Heart left ventricle (tissue), 16 donors: ENCODE results near the gene DDOST. TPM values are rescaled to one million over a fixed set of nuclear protein-coding genes. Genes with fewer than 3 reads are reported as not detected.

Source experiments
- ATAC-seq, 4 donors: fragments of 200-7000 bp; cut with Tn5 transposase; one replicate each; pipeline ENCODE4 v1.9.1; 2020 to 2022; ENCODE audit warnings: moderate library complexity in 4 of 4, mild to moderate bottlenecking in 3 of 4, moderate number of reproducible peaks in 1 of 4
- DNase-seq, 5 donors: peaks; one replicate each; pipeline ENCODE4 v3.0.0-alpha.2; 2020
- H3K27ac ChIP-seq, 12 donors: fragments of 200-600 bp; sonication (generic) in 4 of 12; one replicate each; pipeline versions ENCODE4 v1.5.0 to v1.8.0; 2016 to 2022; ENCODE audit warnings: mild to moderate bottlenecking in 2 of 12
- H3K27me3 ChIP-seq, 9 donors: fragments of 200-600 bp; sonication (generic) in 2 of 9; one replicate each; pipeline versions ENCODE4 v1.5.1 to v1.8.0; 2016 to 2022; ENCODE audit warnings: mild to moderate bottlenecking in 3 of 9
- H3K36me3 ChIP-seq, 9 donors: fragments of 200-600 bp; sonication (generic) in 2 of 9; one replicate each; pipeline versions ENCODE4 v1.5.0 to v1.8.0; 2018 to 2022; ENCODE audit warnings: mild to moderate bottlenecking in 2 of 9
- H3K4me1 ChIP-seq, 12 donors: fragments of 200-600 bp; sonication (generic) in 4 of 12; one replicate each; pipeline versions ENCODE4 v1.5.0 to v1.8.0; 2016 to 2022; ENCODE audit warnings: mild to moderate bottlenecking in 3 of 12
- H3K4me3 ChIP-seq, 12 donors: fragments of 200-600 bp; sonication (generic) in 4 of 12; one replicate each; pipeline versions ENCODE4 v1.5.0 to v1.8.0; 2017 to 2022; ENCODE audit warnings: mild to moderate bottlenecking in 9 of 12, moderate library complexity in 4 of 12
- H3K9me3 ChIP-seq, 12 donors: fragments of 200-600 bp; sonication (generic) in 4 of 12; one replicate each; pipeline versions ENCODE4 v1.5.0 to v1.8.0; 2016 to 2022; ENCODE audit warnings: mild to moderate bottlenecking in 1 of 12
- CTCF ChIP-seq, 12 donors: fragments of 200-600 bp; sonication (generic) in 4 of 12; IDR thresholded peaks; one replicate each; pipeline versions ENCODE4 v1.5.0 to v1.8.0; 2018 to 2022; ENCODE audit warnings: antibody characterized with exemption in 12 of 12, mild to moderate bottlenecking in 5 of 12
- POLR2A ChIP-seq, 2 donors: fragments of 450-650 bp; IDR thresholded peaks; one replicate each; pipeline ENCODE4 v1.6.1; 2017; ENCODE audit warnings: antibody characterized with exemption in 2 of 2, mild to moderate bottlenecking in 2 of 2, moderate library complexity in 2 of 2
- WGBS, 4 donors: extraction: QIAGEN DNeasy Blood & Tissue Kit in 2 of 4; methylation state at CpG; one replicate each; pipeline versions ENCODE4 v1.1.5 to v1.1.7; 2013 to 2018; 5-methylcytosine and 5-hydroxymethylcytosine counted together
- intact Hi-C, 10 donors: fragments of 100-400 bp; cut with DNase I; formaldehyde crosslinking; loops; one replicate each; pipeline versions ENCODE4 v1.11.1 to v1.14.2; 2022
- polyA plus RNA-seq, 2 donors: library from polyadenylated mRNA; stranded (reverse); fragments of 200-250 nt; gene quantifications; one replicate each; pipeline ENCODE4 v1.2.3, GENCODE V29; 2013
- total RNA-seq, 9 donors: library from RNA; depleted of rRNA in 2 of 9; stranded (reverse); fragments of >200 nt in 2 of 9; fragmentation: NEBNext Ultra II Directional in 3 of 9; extraction: Animal tissue kit (Norgen Biotek cat#: 25700) in 3 of 9; gene quantifications; one replicate each; pipeline versions ENCODE4 v1.1.0 to v1.2.4, GENCODE V29; 2016 to 2023
- donor health status: ischemic (EF 13 %, LVEDD 7.1; RV severe dilation, severe dysfunction).
- donor health status: healthy with polysubstance abuse.
- donor health status: DM: no; HTN: yes; CAD: no.
- donor health status: DM: no; HTN: no; CAD: no.
- donor health status: ischemic (EF 25% LVEDD 6.9; RV normal size, moderate dysfunction).
- donor health status: ischemic (EF 25% LVEDD 5.7; RV mildly dilated, moderate dysfunction).
- donor health status: healthy.
- donor health status: DM: yes; HTN: yes; CAD: no.
- donor health status: ischemic (EF 35%, LVEDD 5.7; RV mildly dilated, moderate dysfunction).
- donor health status: nonischemic (EF 11% LVEDD 7.7; RV severe dilation, severe dysfunction).
- donor health status: DM: yes; HTN: yes; CAD: no.
- donor health status: PGD.
- donor health status: ischemic (EF 29% LVEDD 5.4; RV normal size, mild dysfunction).
- donor health status: nonischemic (EF 23%, LVEDD 6.1; RV moderate dilation, normal function).

Gene DDOST
- total and polyA plus RNA-seq, 11 donors = 88.9 to 211 (median 128) TPM

DNA sequence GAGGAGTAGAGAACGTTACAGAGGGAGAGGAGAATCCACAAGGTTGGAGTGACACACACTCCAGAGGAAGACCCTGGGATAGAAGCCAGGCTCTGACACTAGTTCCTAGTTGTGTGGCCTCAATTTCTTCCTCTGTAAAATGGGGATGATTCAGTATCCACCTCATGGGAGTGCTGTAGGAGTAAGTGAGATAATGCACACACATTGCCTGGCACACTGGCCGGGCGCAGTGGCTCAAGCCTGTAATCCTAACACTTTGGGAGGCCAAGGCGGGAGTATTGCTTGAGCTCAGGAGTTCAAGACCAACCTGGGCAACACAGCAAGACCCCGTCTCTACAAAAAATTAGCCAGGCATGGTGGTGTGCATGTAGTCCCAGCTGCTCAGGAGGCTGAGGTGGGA, 47.7 kb upstream of the DDOST start:
- DNase-seq = no peak
- intact Hi-C loops = no loop called here
- Histone ChIP-seq H3K27ac (no peak overlapping the region), H3K4me3 (no peak overlapping the region), H3K27me3 (peaks cover 0 to 12% (median 0%) of the 10 kb centered on the region in 9 donors), H3K9me3 (no peaks in the 10 kb centered on the region), H3K36me3 (no peaks in the 10 kb centered on the region), H3K4me1 (no peaks in the 10 kb centered on the region)
- 82 to 87% (median 84%) methylated on average over 5 of the region's 5 CpGs for WGBS, 4 donors
- TF ChIP-seq POLR2A (IDR thresholded peaks at IDR 0.05) (no peak), CTCF (IDR thresholded peaks at IDR 0.05) (no peak)
- no peak for ATAC-seq

DNA sequence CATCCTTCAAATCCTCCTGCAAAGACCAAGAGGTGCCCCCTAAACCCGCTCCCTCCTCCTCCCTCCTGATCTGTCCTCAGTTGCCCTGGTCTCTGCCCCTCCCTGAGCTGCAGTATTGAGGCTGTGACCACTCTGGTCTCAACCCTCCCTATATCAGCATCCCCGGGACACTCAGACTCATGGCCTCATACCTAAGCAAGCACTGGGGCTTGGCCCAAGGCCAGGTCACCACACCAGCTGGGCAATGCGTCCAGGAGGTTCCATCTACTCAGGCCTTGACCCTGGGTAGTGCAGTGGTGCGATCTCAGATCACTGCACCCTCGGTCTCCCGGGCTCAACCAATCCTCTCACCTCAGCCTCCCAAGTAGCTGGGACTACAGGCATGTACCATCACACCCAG, 46.9 kb upstream of the DDOST start:
- peaks cover 0 to 12% (median 0%) of the 10 kb centered on the region in 9 donors for H3K27me3 ChIP-seq
- 76 to 86% (median 83%) methylated on average over 6 of the region's 6 CpGs for WGBS, 4 donors
- intact Hi-C loops = no loop called here
- no peak overlapping the region for H3K4me3 ChIP-seq
- DNase-seq (no peak), ATAC-seq (no peak)
- H3K36me3 ChIP-seq = no peaks in the 10 kb centered on the region
- no peak overlapping the region for H3K27ac ChIP-seq
- H3K4me1 ChIP-seq = no peaks in the 10 kb centered on the region
- no peaks in the 10 kb centered on the region for H3K9me3 ChIP-seq
- TF ChIP-seq CTCF (IDR thresholded peaks at IDR 0.05) (no peak), POLR2A (IDR thresholded peaks at IDR 0.05) (no peak)

DNA sequence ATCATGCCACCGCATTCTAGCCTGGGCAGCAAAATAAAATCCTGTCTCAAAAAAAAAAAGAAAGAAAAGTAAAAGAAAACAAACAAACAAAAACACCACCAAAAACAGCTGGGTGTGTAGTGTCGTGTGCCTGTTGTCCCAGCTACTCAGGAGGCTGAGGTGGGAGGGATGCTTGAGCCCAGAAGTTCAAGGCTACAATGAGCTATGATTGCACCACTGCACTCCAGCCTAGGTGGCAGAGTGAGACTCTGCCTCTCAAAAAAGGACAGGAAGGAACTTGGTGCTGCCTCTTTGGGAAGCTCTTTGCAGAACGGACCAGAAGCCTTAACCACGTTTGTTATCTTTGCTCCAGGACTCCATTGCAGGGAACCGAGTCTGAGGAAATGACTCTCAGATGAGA, 45.7 kb upstream of the DDOST start:
- ATAC-seq (no peak), DNase-seq (no peak)
- intact Hi-C loops = no loop called here
- no peak overlapping the region for H3K4me3 ChIP-seq
- peaks cover 0 to 8% (median 0%) of the 10 kb centered on the region in 9 donors for H3K27me3 ChIP-seq
- no peaks in the 10 kb centered on the region for H3K9me3 ChIP-seq
- no peaks in the 10 kb centered on the region for H3K36me3 ChIP-seq
- no peak overlapping the region for H3K27ac ChIP-seq
- no peaks in the 10 kb centered on the region for H3K4me1 ChIP-seq
- 49 to 61% (median 53%) methylated on average over 5 of the region's 5 CpGs for WGBS, 4 donors
- TF ChIP-seq POLR2A (IDR thresholded peaks at IDR 0.05) (no peak), CTCF (IDR thresholded peaks at IDR 0.05) (no peak)

- ATAC-seq (no peak), DNase-seq (no peak)
- no peak overlapping the region for H3K27ac ChIP-seq
- 58 to 71% (median 65%) methylated on average over 14 to 15 of the region's 15 CpGs for WGBS, 4 donors
- H3K9me3 ChIP-seq = no peaks in the 10 kb centered on the region
- H3K27me3 ChIP-seq = no peaks in the 10 kb centered on the region
- intact Hi-C loops = no loop called here
- no peaks in the 10 kb centered on the region for H3K36me3 ChIP-seq
- no peak overlapping the region for H3K4me3 ChIP-seq
- no peaks in the 10 kb centered on the region for H3K4me1 ChIP-seq
- TF ChIP-seq POLR2A (IDR thresholded peaks at IDR 0.05) (no peak), CTCF (IDR thresholded peaks at IDR 0.05) (no peak)
Observed at GRCh38 chr1:20705203-20705755, 44.1 kb upstream of the DDOST start.
